ENCODE results near the gene TXNDC5. TPM values are rescaled to one million over a fixed set of nuclear protein-coding genes. Genes with fewer than 3 reads are reported as not detected.

The TXNDC5 gene
- total and polyA plus RNA-seq, 2 of the 13 experiments (the other 11 are each of a cell fraction or from before 2014, with no cell fraction given), result 287 to 578 TPM

GRCh38 chr6:7912024-7912423 is 1.4 kb upstream of the TXNDC5 start (continued):
- TF ChIP-seq SNRNP70 (IDR thresholded peaks at IDR 0.05; ENCODE audit: low read depth, low read length), result no peak
- TF ChIP-seq ELF3 (CRISPR knock-in tag; IDR thresholded peaks at IDR 0.05), result peak; percentile 21; the same call in 1 of the 2 replicates
- no peak for TF ChIP-seq ZNF777 (CRISPR knock-in tag; IDR thresholded peaks at IDR 0.05)
- TF ChIP-seq MEIS1 (CRISPR knock-in tag; IDR thresholded peaks at IDR 0.05; ENCODE audit: borderline replicate concordance), result no peak
- TF ChIP-seq RERE (CRISPR knock-in tag; IDR thresholded peaks at IDR 0.05; ENCODE audit: low read depth), result no peak
- no peak for TF ChIP-seq ZHX2 (IDR thresholded peaks at IDR 0.05; ENCODE audit: low read depth)
- no peak for TF ChIP-seq ZHX2 (CRISPR knock-in tag; IDR thresholded peaks at IDR 0.05; ENCODE audit: borderline replicate concordance)
- TF ChIP-seq TFE3 (CRISPR knock-in tag; IDR thresholded peaks at IDR 0.05), result no peak
- peak; percentile 48; the same call in 1 of the 2 replicates for TF ChIP-seq ARID5B (CRISPR knock-in tag; IDR thresholded peaks at IDR 0.05)
- no peak for TF ChIP-seq SOX6 (IDR thresholded peaks at IDR 0.05)
- 0 out of 2 replicates have a peak, but pooled peaks have one; percentile 18 for TF ChIP-seq SOX6 (CRISPR knock-in tag; IDR thresholded peaks at IDR 0.05)
- TF ChIP-seq FOXK2 (IDR thresholded peaks at IDR 0.05), result no peak
- no peak for TF ChIP-seq ZBTB1 (CRISPR knock-in tag; IDR thresholded peaks at IDR 0.05; ENCODE audit: borderline replicate concordance)
- no peak for TF ChIP-seq MTA1 (CRISPR knock-in tag; IDR thresholded peaks at IDR 0.05; ENCODE audit: borderline replicate concordance)

Measured in HepG2 (cell line).